Panc1 (cell line): ENCODE results near the gene RPUSD1. TPM values are rescaled to one million over a fixed set of nuclear protein-coding genes. Genes with fewer than 3 reads are reported as not detected.

Experiments
- ATAC-seq: fragments of 200-7000 bp; cut with Tn5 transposase; 2 replicates; pipeline ENCODE4 v1.9.1; 2020; ENCODE audit warnings: mild to moderate bottlenecking, moderate library complexity
- BruUV-seq: library from RNA; stranded (reverse); fragments of 400-500 nt; replicated peaks from 2 replicates; lab custom pipeline; 2021; lab: Mats Ljungman, UMichigan
- CTCF ChIA-PET: fragments of 300-600 bp; sonication (Branson Sonifier 250); formaldehyde crosslinking; loops from one replicate; lab custom pipeline; 2022; ENCODE audit warnings: antibody characterized with exemption; lab: Charles Lee
- POLR2A ChIA-PET: fragments of 300-600 bp; sonication (Branson Sonifier 250); formaldehyde crosslinking; loops from one replicate; lab custom pipeline; 2022; ENCODE audit warnings: antibody characterized with exemption; lab: Charles Lee
- DNase-seq: peaks from one replicate; pipeline ENCODE4 v3.0.0-alpha.2; 2010; ENCODE audit warnings: low read depth, low spot score
- H3K27ac ChIP-seq: 2 replicates; pipeline ENCODE4 v1.5.1; 2011; ENCODE audit warnings: mild to moderate bottlenecking, low read length, inconsistent platforms
- H3K27me3 ChIP-seq: fragments of 200-500 bp; sonication (Bioruptor generic); 2 replicates; pipeline ENCODE4 v1.6.0; 2014; ENCODE audit warnings: low read length, inconsistent platforms; ENCODE audit not compliant: control insufficient read depth, insufficient read depth
- H3K36me3 ChIP-seq: fragments of 200-500 bp; sonication (Bioruptor generic); 2 replicates; pipeline ENCODE4 v1.5.1; 2014; ENCODE audit warnings: inconsistent platforms, mild to moderate bottlenecking, low read length, moderate library complexity; ENCODE audit not compliant: control insufficient read depth, insufficient read depth
- H3K4me1 ChIP-seq: 2 replicates; pipeline ENCODE4 v1.5.1; 2011; ENCODE audit warnings: inconsistent platforms, mild to moderate bottlenecking, low read length, moderate library complexity; ENCODE audit not compliant: control insufficient read depth, insufficient read depth
- H3K4me3 ChIP-seq, 2 experiments: 2 replicates each; pipeline ENCODE4 v1.5.1; 2011 to 2012; ENCODE audit warnings: low read depth in 2 of 2, low read length in 2 of 2, mild to moderate bottlenecking in 2 of 2, inconsistent platforms in 1 of 2, moderate library complexity in 1 of 2
- H3K9me3 ChIP-seq: fragments of 200-500 bp; sonication (Bioruptor generic); 2 replicates; pipeline ENCODE4 v1.5.1; 2014; ENCODE audit warnings: low read depth, mild to moderate bottlenecking, inconsistent platforms, low read length, moderate library complexity; ENCODE audit not compliant: control insufficient read depth, insufficient read depth
- POLR2AphosphoS5 ChIP-seq: IDR thresholded peaks from 2 replicates; pipeline ENCODE4 v1.6.1; 2012; ENCODE audit warnings: mild to moderate bottlenecking, low read depth, low read length, moderate library complexity
- SIN3A ChIP-seq: IDR thresholded peaks from 2 replicates; pipeline ENCODE4 v1.6.1; 2012; ENCODE audit warnings: low read depth, mild to moderate bottlenecking, low read length, moderate library complexity, borderline replicate concordance; ENCODE audit not compliant: insufficient read depth
- TCF7L2 ChIP-seq: IDR thresholded peaks from 2 replicates; pipeline ENCODE4 v1.6.1; 2011; ENCODE audit warnings: mild to moderate bottlenecking, low read depth, low read length, inconsistent platforms
- in situ Hi-C: cut with HindIII; loops from 2 replicates; pipeline ENCODE4 v1.10.0; 2016; ENCODE audit warnings: low sequenced_read_pairs, low pct_unique_long_range_greater_than_20kb
- intact Hi-C: fragments of 100-400 bp; cut with micrococcal nuclease; formaldehyde crosslinking; loops from one replicate; pipeline ENCODE4 v1.10.0; 2022; ENCODE audit not compliant: unreplicated experiment
- total RNA-seq: library from RNA; stranded (reverse); gene quantifications from one replicate; pipeline ENCODE4 v1.2.1, GENCODE V29; 2021; ENCODE audit not compliant: unreplicated experiment
- TF ChIP-seq, protein P1 (sequence below): fragments of 450-650 bp; IDR thresholded peaks from 2 replicates; pipeline ENCODE4 v1.5.1; 2017; ENCODE audit warnings: mild to moderate bottlenecking
- TF ChIP-seq, protein P2 (sequence below), 2 experiments: IDR thresholded peaks; 2 replicates each; pipeline ENCODE4 v1.6.1; 2011 to 2012; ENCODE audit warnings: low read depth in 2 of 2, control low read depth in 1 of 2, low read length in 1 of 2, mild to moderate bottlenecking in 1 of 2, moderate library complexity in 1 of 2; ENCODE audit not compliant: insufficient read depth in 1 of 2

The RPUSD1 gene
- total RNA-seq, 1 experiment from 2014 or later, result 61.1 TPM

DNA sequence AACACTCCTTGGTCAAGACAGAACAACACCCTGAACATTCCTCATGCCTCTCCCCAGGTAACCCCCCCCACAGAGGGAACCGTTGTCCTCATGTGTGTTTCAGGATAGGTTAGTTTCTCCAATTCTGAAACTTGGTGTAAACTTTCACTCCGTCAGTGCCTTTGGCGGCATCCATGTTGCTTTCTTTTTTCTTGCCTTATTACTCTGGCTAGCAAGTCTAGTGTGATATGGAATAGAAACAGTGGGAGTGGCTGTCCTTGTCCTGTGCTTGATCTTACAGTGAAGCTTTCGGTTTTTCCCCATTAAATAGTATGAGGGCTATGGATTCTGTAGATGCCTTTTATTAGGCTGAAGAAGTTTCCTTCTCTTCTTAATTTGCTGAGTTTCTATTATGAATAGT, 48.0 kb upstream of the RPUSD1 start:
- in situ Hi-C loops, result no loop called here
- H3K9me3 ChIP-seq, result peaks cover 4% of the 10 kb centered on the region; the same call in 1 of the 2 replicates
- intact Hi-C loops, result no loop called here
- ChIA-PET CTCF (no interaction called here), POLR2A (no interaction called here)
- no peak for DNase-seq
- no TSS peak for BruUV-seq
- H3K27ac ChIP-seq, result no peak overlapping the region
- H3K36me3 ChIP-seq, result no peaks in the 10 kb centered on the region
- H3K27me3 ChIP-seq, result no peaks in the 10 kb centered on the region
- no peak overlapping the region for H3K4me3 ChIP-seq
- TF ChIP-seq SIN3A (no peak), TCF7L2 (no peak), POLR2AphosphoS5 (no peak)
- TF ChIP-seq, protein P1, sequence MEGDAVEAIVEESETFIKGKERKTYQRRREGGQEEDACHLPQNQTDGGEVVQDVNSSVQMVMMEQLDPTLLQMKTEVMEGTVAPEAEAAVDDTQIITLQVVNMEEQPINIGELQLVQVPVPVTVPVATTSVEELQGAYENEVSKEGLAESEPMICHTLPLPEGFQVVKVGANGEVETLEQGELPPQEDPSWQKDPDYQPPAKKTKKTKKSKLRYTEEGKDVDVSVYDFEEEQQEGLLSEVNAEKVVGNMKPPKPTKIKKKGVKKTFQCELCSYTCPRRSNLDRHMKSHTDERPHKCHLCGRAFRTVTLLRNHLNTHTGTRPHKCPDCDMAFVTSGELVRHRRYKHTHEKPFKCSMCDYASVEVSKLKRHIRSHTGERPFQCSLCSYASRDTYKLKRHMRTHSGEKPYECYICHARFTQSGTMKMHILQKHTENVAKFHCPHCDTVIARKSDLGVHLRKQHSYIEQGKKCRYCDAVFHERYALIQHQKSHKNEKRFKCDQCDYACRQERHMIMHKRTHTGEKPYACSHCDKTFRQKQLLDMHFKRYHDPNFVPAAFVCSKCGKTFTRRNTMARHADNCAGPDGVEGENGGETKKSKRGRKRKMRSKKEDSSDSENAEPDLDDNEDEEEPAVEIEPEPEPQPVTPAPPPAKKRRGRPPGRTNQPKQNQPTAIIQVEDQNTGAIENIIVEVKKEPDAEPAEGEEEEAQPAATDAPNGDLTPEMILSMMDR, result no peak
- TF ChIP-seq, protein P2, sequence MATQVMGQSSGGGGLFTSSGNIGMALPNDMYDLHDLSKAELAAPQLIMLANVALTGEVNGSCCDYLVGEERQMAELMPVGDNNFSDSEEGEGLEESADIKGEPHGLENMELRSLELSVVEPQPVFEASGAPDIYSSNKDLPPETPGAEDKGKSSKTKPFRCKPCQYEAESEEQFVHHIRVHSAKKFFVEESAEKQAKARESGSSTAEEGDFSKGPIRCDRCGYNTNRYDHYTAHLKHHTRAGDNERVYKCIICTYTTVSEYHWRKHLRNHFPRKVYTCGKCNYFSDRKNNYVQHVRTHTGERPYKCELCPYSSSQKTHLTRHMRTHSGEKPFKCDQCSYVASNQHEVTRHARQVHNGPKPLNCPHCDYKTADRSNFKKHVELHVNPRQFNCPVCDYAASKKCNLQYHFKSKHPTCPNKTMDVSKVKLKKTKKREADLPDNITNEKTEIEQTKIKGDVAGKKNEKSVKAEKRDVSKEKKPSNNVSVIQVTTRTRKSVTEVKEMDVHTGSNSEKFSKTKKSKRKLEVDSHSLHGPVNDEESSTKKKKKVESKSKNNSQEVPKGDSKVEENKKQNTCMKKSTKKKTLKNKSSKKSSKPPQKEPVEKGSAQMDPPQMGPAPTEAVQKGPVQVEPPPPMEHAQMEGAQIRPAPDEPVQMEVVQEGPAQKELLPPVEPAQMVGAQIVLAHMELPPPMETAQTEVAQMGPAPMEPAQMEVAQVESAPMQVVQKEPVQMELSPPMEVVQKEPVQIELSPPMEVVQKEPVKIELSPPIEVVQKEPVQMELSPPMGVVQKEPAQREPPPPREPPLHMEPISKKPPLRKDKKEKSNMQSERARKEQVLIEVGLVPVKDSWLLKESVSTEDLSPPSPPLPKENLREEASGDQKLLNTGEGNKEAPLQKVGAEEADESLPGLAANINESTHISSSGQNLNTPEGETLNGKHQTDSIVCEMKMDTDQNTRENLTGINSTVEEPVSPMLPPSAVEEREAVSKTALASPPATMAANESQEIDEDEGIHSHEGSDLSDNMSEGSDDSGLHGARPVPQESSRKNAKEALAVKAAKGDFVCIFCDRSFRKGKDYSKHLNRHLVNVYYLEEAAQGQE (IDR thresholded peaks at IDR 0.05; ENCODE audit: insufficient read depth in 1 of 2, low read depth in 2 of 2, low read length in 1 of 2), result no peak
- no peaks in the 10 kb centered on the region for H3K4me1 ChIP-seq
- ATAC-seq, result no peak

DNA sequence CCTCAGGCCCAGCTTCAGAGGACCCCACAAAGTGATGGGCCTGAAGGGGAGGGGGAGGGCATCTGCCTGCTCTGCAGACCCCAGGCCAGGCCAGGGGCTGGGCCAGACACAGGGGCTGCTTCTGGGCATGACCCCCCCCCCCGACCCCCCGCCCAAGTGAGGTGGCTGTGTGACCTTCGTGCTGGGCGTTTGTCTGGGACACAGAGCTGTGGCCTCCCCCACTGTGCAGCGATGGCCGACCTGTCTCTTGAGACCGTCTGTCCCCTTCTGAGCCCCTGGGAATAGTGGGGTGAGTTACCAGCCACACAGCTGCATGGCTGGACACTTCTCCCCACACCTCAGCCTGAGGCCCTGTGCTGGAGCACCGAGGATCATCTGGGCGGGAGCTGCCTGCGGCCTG, 47.2 kb upstream of the RPUSD1 start:
- CTCF ChIA-PET, result no interaction called here

More for the DNA sequence above, 47.2 kb upstream of the RPUSD1 start:
- Histone ChIP-seq H3K9me3 (peaks cover 4% of the 10 kb centered on the region; the same call in 1 of the 2 replicates), H3K4me1 (no peaks in the 10 kb centered on the region), H3K27me3 (no peaks in the 10 kb centered on the region), H3K4me3 (no peak overlapping the region), H3K36me3 (no peaks in the 10 kb centered on the region), H3K27ac (no peak overlapping the region)
- TF ChIP-seq, protein P2 (IDR thresholded peaks at IDR 0.05; ENCODE audit: insufficient read depth in 1 of 2, low read depth in 2 of 2, low read length in 1 of 2), result no peak
- TF ChIP-seq POLR2AphosphoS5 (no peak), TCF7L2 (no peak), SIN3A (no peak)
- TF ChIP-seq, protein P1, result no peak
- POLR2A ChIA-PET, result interaction anchor here (0.5 kb wide), 1 partner anchor 208 kb away, joined by 5 read pairs; no protein-coding TSS in a partner anchor
- no TSS peak for BruUV-seq
- no peak for DNase-seq
- intact Hi-C loops, result no loop called here
- no peak for ATAC-seq
- in situ Hi-C loops, result no loop called here
